Hematopoietic multipotent progenitor cell (in vitro differentiated cells): ENCODE data around the gene DRGX. TPM values are rescaled to one million over a fixed set of nuclear protein-coding genes. Genes with fewer than 3 reads are reported as not detected.

Source experiments
- DNase-seq, 3 donors: peaks; one replicate each; pipeline ENCODE4 v3.0.0-alpha.2; 2011 to 2015; ENCODE audit warnings: low read depth in 2 of 3, low spot score in 2 of 3
- total RNA-seq: library from RNA; depleted of rRNA; stranded (reverse); fragments of >200 nt; gene quantifications from one replicate; pipeline ENCODE4 v1.2.3, GENCODE V29; 2012

DRGX gene
- not detected for total RNA-seq

DNA sequence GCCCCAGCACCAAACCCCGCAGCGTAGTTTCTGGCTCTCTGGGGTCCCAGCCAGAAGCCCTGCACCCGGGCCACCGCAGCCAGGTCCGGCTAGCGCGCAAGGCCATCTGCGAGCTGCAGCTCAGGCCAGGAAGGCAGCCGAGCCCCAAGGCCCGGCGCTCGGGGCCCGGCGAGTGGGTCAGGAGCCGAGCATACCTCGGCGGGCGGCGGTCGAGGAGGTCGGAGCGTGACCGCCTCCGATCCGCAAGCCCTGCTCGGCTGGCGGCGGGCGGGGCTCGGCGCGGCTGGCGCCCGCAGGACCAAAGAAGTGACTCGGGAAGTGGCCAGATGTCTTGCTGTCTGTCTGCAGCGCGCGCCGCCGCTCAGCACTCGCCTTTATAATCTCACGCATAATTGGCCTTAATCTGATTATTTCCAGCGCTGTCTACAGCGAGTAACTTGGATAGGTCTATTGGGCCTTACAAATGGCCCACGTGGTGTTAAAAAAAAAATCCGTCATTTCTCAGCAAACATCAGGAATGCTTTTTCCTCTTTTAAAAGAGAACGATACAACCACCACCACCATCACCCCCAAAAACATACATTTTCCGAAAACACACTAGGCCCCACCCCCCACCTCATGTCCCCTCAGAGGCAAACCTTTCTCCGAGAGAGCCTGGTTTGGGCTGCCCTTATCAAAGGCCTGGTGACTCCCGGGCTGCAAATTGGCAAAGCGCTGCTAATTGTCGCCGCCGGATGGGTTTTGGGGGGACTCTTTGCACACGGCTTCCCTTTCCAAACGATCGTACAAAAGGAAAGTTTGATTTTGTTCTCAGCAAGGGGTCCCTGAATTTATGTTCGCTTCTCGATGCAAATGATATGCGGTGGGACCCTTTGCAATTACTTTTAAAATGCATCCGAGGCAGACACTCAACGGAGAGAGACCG is at the start of gene DRGX:
DRGX (minus strand) TSS at position 349 of the 925 bp plus-strand sequence. CDS start 649 bp downstream, outside the sequence.
- DNase-seq = no peak

DNA sequence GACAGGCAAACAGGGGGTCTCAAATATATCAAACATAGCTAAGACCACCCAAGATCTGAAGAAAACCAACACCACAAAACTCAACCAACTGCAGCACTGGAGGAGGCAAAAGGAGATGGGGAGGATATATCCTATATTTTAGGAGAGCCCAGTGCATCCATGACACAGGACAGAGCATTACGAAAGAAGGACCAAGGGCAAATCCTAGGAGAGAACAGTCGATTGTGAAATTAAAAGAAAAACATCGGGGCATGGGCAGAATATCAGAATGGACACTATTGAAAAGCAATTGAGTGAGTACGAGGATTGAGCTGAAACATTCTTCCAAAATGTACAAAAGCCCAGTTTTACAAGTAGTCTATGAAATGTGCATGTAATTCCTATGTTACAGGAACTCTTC is 48.5 kb upstream of the DRGX start:
- DNase-seq = no peak

DNA sequence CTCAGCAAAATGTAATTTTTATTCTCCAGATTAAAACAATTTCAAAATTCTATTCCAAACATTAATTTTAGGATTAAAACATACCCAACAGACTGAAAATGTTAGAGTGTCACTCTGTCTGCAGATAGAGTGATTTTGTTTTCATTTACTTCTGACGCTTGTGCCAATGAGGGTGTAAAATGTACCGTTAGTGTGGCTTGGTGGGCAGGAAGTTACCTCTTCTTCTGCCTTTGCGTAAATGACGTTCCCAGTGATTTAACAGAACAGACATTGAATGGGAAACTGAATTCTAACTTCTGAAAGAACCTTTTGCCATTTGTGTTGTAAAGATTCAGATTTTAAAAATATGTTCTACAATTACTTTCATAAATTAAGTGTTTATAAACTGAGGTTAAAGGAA is 47.0 kb upstream of the DRGX start:
- no peak for DNase-seq

- DNase-seq = no peak
Measured at GRCh38 chr10:49441488-49442476, 45.9 kb upstream of the DRGX start.

DNA sequence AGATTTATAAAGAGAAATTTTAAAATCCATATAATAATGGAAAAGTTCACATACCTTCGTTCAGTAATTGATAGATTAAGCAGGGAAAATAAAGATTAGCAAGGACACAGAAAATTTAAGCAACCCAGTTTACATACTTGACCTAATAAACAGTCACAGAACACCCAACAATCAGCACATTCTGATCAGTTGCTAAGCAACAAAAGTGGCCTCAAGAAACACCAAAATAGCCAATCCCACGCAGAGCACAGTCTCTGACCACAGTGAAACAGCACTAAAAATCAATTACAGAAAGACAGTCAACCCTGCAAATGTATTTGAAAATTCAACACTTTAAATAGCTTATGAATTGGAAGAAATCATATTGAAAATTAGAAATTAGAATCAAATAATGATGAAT is 39.3 kb upstream of the DRGX start:
- no peak for DNase-seq

GRCh38 chr10:49433069-49433468 is 37.2 kb upstream of the DRGX start:
- DNase-seq = no peak

- DNase-seq = no peak
Measured at GRCh38 chr10:49431426-49431825, 35.5 kb upstream of the DRGX start.

- DNase-seq = no peak
Measured at GRCh38 chr10:49429458-49429857, 33.6 kb upstream of the DRGX start.

GRCh38 chr10:49426490-49427360 is 30.8 kb upstream of the DRGX start:
- no peak for DNase-seq

DNA sequence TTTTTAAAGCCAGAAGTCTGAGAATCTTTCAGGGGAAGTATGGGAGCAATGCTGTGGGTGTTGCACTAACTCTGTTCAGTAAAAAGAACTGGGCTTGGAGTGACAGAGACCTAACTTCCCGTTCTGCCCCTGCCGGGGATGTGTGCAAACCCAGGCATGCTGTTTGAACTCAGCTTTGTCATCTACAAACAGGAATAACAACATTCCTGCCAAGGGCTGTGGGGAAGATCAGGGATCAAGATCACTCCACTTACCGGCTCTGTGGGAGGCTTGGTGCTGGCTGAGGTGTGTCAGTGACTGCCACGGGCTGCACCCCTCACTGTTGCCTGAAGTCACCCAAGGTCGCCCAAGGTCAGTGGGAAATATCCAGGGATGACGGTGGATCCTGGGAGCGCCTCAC is 23.1 kb upstream of the DRGX start:
- DNase-seq = no peak

- DNase-seq = no peak
Measured at GRCh38 chr10:49418328-49418727, 22.4 kb upstream of the DRGX start.

GRCh38 chr10:49418053-49418326 is 22.1 kb upstream of the DRGX start:
- no peak for DNase-seq

GRCh38 chr10:49417311-49418052 is 21.6 kb upstream of the DRGX start:
- DNase-seq = no peak

GRCh38 chr10:49415846-49416245 is 20.0 kb upstream of the DRGX start:
- DNase-seq = no peak

- DNase-seq = no peak
Measured at GRCh38 chr10:49415109-49415508, 19.2 kb upstream of the DRGX start.

- DNase-seq = no peak
Measured at GRCh38 chr10:49414496-49414895, 18.6 kb upstream of the DRGX start.

GRCh38 chr10:49412571-49412970 is 16.7 kb upstream of the DRGX start:
- no peak for DNase-seq

DNA sequence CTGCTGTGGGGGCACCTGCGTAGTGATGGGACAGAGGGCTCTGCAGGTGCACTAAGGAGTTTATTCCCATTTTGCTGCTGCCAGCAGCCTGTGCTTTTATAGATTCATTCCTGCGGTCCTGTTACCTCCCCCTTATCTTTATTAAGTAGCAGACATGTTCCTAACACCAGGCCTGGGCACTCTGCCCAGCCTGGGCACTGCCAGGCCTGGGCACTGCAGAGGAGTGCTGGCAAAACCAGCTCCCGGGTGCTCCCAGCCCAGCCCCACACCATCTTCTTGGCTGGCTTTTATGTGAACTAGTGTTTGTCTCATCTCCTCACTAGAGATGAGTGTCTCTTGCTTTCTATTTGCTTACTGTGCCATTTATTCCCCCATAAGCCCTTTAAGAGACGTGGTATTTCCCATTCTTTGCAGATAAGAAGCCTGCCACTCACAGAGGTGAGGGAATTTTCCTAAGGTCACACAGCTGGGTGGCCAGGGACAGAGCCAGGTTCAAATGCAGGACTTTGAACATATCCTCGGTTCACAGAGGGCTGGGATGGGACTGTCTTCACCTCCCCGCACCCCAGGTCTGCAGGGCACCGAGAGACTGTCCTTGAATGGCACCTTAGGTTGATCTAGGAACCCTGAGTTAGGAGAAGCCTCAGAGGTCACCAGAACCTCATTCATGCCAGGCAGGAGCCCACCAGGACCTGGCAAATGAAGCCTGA is 14.6 kb upstream of the DRGX start:
- DNase-seq = no peak

DNA sequence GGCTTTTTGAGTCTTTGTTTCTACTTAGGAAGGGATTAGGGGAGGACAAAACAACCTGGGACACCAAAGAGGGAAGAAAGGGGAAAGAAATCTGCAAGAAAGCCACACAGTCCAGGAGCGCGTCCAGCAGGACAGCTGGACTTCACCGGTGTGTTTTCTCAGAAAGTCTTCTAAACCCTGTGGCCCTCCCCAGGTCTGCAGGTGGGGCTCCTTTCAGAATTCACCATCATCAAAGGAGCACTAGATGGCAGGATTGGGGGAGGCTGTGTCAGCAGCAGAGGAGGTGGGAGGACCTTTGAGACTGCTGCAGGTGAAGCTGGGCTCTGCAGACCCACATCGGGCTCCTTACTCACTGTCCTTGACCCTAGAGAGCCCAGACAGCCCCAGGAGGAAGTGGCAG is 13.9 kb upstream of the DRGX start:
- DNase-seq = no peak
